ENCODE data around the gene PTPN21.
"Not testable (repeated sequence)": the region's sequence is repeated elsewhere in the genome, so short reads cannot be mapped to it uniquely, and the experiment has no call there.

The PTPN21 gene

GRCh38 chr14:88551980-88552431 lies 2.8 kb downstream of the PTPN21 start:
- DNase-seq (ENCODE audit: low spot score) = no peak

- DNase-seq (ENCODE audit: low spot score) = peak; percentile 85
Measured at GRCh38 chr14:88551094-88551870, 3.5 kb downstream of the PTPN21 start.

GRCh38 chr14:88550078-88550477 lies 4.7 kb downstream of the PTPN21 start:
- no peak for DNase-seq (ENCODE audit: low spot score)

GRCh38 chr14:88547386-88547780 lies 7.4 kb downstream of the PTPN21 start:
- DNase-seq (ENCODE audit: low spot score) = no peak

- DNase-seq (ENCODE audit: low spot score) = no peak
Measured at GRCh38 chr14:88546621-88547385, 8.0 kb downstream of the PTPN21 start.

- no peak for DNase-seq (ENCODE audit: low spot score)
Measured at GRCh38 chr14:88545256-88545655, 9.6 kb downstream of the PTPN21 start.

GRCh38 chr14:88542857-88543795 lies 11.7 kb downstream of the PTPN21 start:
- peak; percentile 68 for DNase-seq (ENCODE audit: low spot score)

GRCh38 chr14:88541324-88541723 lies 13.5 kb downstream of the PTPN21 start:
- no peak for DNase-seq (ENCODE audit: low spot score)

GRCh38 chr14:88535813-88536212 lies 19.0 kb downstream of the PTPN21 start:
- DNase-seq (ENCODE audit: low spot score) = no peak

- no peak for DNase-seq (ENCODE audit: low spot score)
Measured at GRCh38 chr14:88535149-88535548, 19.7 kb downstream of the PTPN21 start.

- no peak for DNase-seq (ENCODE audit: low spot score)
Measured at GRCh38 chr14:88533064-88533602, 21.7 kb downstream of the PTPN21 start.

- not testable (repeated sequence) for DNase-seq (ENCODE audit: low spot score)
Measured at GRCh38 chr14:88529889-88530288, 24.9 kb downstream of the PTPN21 start.

GRCh38 chr14:88522393-88522792 lies 32.4 kb downstream of the PTPN21 start:
- DNase-seq (ENCODE audit: low spot score) = no peak

GRCh38 chr14:88521818-88522217 lies 33.0 kb downstream of the PTPN21 start:
- DNase-seq (ENCODE audit: low spot score) = no peak

GRCh38 chr14:88519907-88520306 lies 34.9 kb downstream of the PTPN21 start:
- DNase-seq (ENCODE audit: low spot score) = no peak

- DNase-seq (ENCODE audit: low spot score) = no peak
Measured at GRCh38 chr14:88518592-88519512, 36.0 kb downstream of the PTPN21 start.

- no peak for DNase-seq (ENCODE audit: low spot score)
Measured at GRCh38 chr14:88516861-88517357, 37.9 kb downstream of the PTPN21 start.

GRCh38 chr14:88515499-88516221 lies 39.1 kb downstream of the PTPN21 start:
- no peak for DNase-seq (ENCODE audit: low spot score)

GRCh38 chr14:88507208-88507607 lies 47.6 kb downstream of the PTPN21 start:
- no peak for DNase-seq (ENCODE audit: low spot score)

- DNase-seq (ENCODE audit: low spot score) = no peak
Measured at GRCh38 chr14:88505621-88506020, 49.2 kb downstream of the PTPN21 start.

Data from LoVo (cell line).